Activated B cell treated with CpG ODN at 0.5 μM for 24 hours (primary cell): ENCODE measurements around the gene MIPEP. TPM values are rescaled to one million over a fixed set of nuclear protein-coding genes. Genes with fewer than 3 reads are reported as not detected.

Source experiments
- ATAC-seq: fragments of 200-7000 bp; cut with Tn5 transposase; one replicate; pipeline ENCODE4 v1.10.0; 2021; ENCODE audit warnings: low read depth, mild to moderate bottlenecking, moderate library complexity
- CTCF ChIA-PET: fragments of 350-600 bp; sonication (Branson Sonifier 250); formaldehyde crosslinking; loops from one replicate; lab custom pipeline; 2021; ENCODE audit warnings: antibody characterized with exemption; lab: Charles Lee
- POLR2A ChIA-PET: fragments of 350-600 bp; sonication (Branson Sonifier 250); formaldehyde crosslinking; loops from one replicate; lab custom pipeline; 2021; ENCODE audit warnings: antibody characterized with exemption; lab: Charles Lee
- DNase-seq: peaks from one replicate; pipeline ENCODE4 v3.0.0; 2022
- H3K27ac Mint-ChIP-seq: one replicate; pipeline ENCODE4 v1.8.0; 2020; ENCODE audit warnings: mixed read lengths
- H3K27me3 Mint-ChIP-seq: one replicate; pipeline ENCODE4 v1.8.0; 2021; ENCODE audit warnings: mixed read lengths
- H3K36me3 Mint-ChIP-seq: one replicate; pipeline ENCODE4 v1.8.0; 2021; ENCODE audit warnings: low read depth, mixed read lengths
- H3K4me1 Mint-ChIP-seq: one replicate; pipeline ENCODE4 v1.8.0; 2021; ENCODE audit warnings: mixed read lengths
- H3K4me3 Mint-ChIP-seq: one replicate; pipeline ENCODE4 v1.8.0; 2020; ENCODE audit warnings: mild to moderate bottlenecking, mixed read lengths
- H3K9me3 Mint-ChIP-seq: one replicate; pipeline ENCODE4 v1.8.0; 2020; ENCODE audit warnings: mixed read lengths
- CTCF ChIP-seq: fragments of 200-600 bp; IDR thresholded peaks from one replicate; pipeline ENCODE4 v1.8.0; 2022; ENCODE audit warnings: antibody characterized with exemption, mild to moderate bottlenecking
- intact Hi-C: fragments of 100-400 bp; cut with micrococcal nuclease; formaldehyde crosslinking; loops from one replicate; pipeline ENCODE4 v1.15.1; 2024
- total RNA-seq: library from RNA; stranded (reverse); gene quantifications from 2 replicates; pipeline ENCODE4 v1.2.3, GENCODE V29; 2022

The MIPEP gene
- total RNA-seq, 1 donor from 2014 or later = 19.7 TPM

DNA sequence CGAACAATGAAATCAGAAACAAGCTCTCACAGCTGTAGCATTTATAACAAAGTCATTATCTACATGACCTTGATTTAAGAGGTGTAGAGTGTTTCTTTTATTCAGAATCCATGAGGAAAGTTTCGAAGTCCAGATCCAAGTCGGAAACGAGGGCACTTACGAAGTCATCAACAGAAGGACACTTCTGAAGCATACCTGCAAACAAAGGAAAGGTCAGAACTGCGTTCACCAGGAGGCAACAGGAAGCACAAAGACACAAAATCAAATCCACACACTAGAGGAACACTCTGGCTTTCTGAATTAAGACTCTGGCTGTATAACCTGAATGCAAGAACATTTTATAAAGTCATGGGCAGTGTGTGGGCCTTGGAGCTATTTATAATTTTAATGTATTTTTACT, 158.9 kb downstream of the MIPEP start:
- CTCF ChIA-PET = no interaction called here
- H3K4me1 Mint-ChIP-seq = no peaks in the 10 kb centered on the region
- no peak overlapping the region for H3K4me3 Mint-ChIP-seq

DNA sequence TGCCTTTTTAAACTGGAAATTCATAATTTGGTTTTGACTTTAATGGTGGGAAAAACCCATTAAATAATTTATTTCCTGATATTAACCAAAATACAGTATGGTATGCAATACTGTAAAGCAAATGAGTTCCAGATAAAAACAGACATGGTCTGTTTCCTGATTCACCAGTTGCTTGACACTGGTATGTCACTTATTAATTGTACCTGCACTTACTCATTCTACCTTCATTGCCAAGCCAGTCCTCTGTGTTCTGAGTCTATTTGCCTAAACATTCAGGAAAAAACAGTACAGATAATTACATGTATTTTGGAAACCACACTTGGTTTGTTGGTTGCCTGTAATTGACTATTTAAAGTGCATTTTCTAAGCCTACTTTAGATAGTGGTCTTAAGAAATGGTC, 159.7 kb downstream of the MIPEP start:
- DNase-seq = no peak
- H3K27ac Mint-ChIP-seq = no peak overlapping the region
- no peak overlapping the region for H3K4me3 Mint-ChIP-seq
- POLR2A ChIA-PET = no interaction called here
- no peaks in the 10 kb centered on the region for H3K27me3 Mint-ChIP-seq
- peaks cover 33% of the 10 kb centered on the region for H3K36me3 Mint-ChIP-seq
- ATAC-seq = no peak
- no peaks in the 10 kb centered on the region for H3K4me1 Mint-ChIP-seq
- intact Hi-C loops = no loop called here
- TF ChIP-seq CTCF = no peak
- peaks cover 5% of the 10 kb centered on the region for H3K9me3 Mint-ChIP-seq
- CTCF ChIA-PET = no interaction called here

More for the DNA sequence above, 158.9 kb downstream of the MIPEP start:
- DNase-seq (no peak), ATAC-seq (no peak)
- intact Hi-C loops = no loop called here
- Mint-ChIP-seq H3K36me3 (peaks cover 33% of the 10 kb centered on the region), H3K27ac (no peak overlapping the region), H3K27me3 (no peaks in the 10 kb centered on the region), H3K9me3 (peaks cover 5% of the 10 kb centered on the region)
- POLR2A ChIA-PET = no interaction called here
- no peak for TF ChIP-seq CTCF

GRCh38 chr13:23728807-23729206, 160.4 kb downstream of the MIPEP start:
- ChIA-PET POLR2A (no interaction called here), CTCF (no interaction called here)
- Mint-ChIP-seq H3K9me3 (peaks cover 5% of the 10 kb centered on the region), H3K4me1 (no peaks in the 10 kb centered on the region), H3K27ac (no peak overlapping the region), H3K27me3 (no peaks in the 10 kb centered on the region), H3K4me3 (no peak overlapping the region), H3K36me3 (peaks cover 33% of the 10 kb centered on the region)
- TF ChIP-seq CTCF = no peak
- intact Hi-C loops = no loop called here
- no peak for ATAC-seq
- no peak for DNase-seq

- POLR2A ChIA-PET = no interaction called here
- no peaks in the 10 kb centered on the region for H3K4me1 Mint-ChIP-seq
- H3K27me3 Mint-ChIP-seq = no peaks in the 10 kb centered on the region
- no peak for TF ChIP-seq CTCF
- H3K9me3 Mint-ChIP-seq = peaks cover 2% of the 10 kb centered on the region
- intact Hi-C loops = no loop called here
- CTCF ChIA-PET = no interaction called here
- H3K27ac Mint-ChIP-seq = no peak overlapping the region
- no peak for DNase-seq
- no peak overlapping the region for H3K4me3 Mint-ChIP-seq
- ATAC-seq = no peak
- H3K36me3 Mint-ChIP-seq = peaks cover 24% of the 10 kb centered on the region
Measured at GRCh38 chr13:23725922-23726321, 163.3 kb downstream of the MIPEP start.

DNA sequence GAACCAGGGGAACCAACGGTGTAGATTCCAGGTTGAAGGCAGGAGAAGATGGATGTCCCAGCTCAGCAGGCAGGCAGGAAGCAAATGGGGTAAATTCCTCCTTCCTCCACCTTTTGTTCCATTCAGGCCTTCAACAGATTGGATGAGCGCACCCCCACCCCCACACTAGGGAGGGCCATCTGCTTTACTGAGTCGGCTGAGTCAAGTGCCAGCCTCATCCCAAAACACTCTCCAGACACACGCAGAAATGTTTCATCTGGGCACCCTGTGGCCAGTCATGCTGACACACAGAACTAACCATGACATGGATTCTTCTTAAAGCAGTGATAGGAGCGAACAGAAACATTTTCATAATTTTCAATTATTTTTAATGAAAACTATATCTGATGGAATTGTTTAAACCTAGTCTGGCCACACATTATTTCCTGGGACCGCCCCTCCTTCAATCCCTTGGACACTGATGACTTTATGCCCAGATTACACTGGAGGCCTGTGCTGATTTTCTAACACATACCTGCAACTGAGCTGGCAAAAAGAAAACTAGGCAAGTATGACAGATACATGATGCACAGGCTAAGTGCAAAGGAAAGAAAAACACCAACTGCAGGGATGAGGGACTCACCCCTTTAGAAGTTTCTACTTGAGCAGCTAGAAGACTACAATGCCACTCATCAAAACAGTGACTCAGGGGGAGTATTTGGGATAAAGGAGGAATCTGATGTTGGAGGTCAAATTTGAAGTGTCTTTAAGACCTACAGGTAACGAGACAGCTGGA, 164.8 kb downstream of the MIPEP start:
- TF ChIP-seq CTCF = no peak
- intact Hi-C loops = no loop called here
- Mint-ChIP-seq H3K27ac (no peak overlapping the region), H3K27me3 (no peaks in the 10 kb centered on the region), H3K4me1 (no peaks in the 10 kb centered on the region), H3K9me3 (peaks cover 2% of the 10 kb centered on the region), H3K4me3 (no peak overlapping the region), H3K36me3 (peaks cover 19% of the 10 kb centered on the region)
- no peak for ATAC-seq
- ChIA-PET POLR2A (no interaction called here), CTCF (no interaction called here)
- no peak for DNase-seq
